H4 (cell line): ENCODE data around the gene DLGAP4. TPM values are rescaled to one million over a fixed set of nuclear protein-coding genes. Genes with fewer than 3 reads are reported as not detected.

ENCODE experiments used
- DNase-seq: peaks from one replicate; pipeline ENCODE4 v3.0.0-alpha.2; 2015; ENCODE audit warnings: low spot score
- total RNA-seq: library from RNA; depleted of rRNA; stranded (reverse); fragments of >200 nt; shearing (Covaris generic); gene quantifications from 2 replicates; pipeline ENCODE4 v1.2.3, GENCODE V29; 2014

Gene DLGAP4
- total RNA-seq, 1 experiment from 2014 or later: 10.2 TPM

DNA sequence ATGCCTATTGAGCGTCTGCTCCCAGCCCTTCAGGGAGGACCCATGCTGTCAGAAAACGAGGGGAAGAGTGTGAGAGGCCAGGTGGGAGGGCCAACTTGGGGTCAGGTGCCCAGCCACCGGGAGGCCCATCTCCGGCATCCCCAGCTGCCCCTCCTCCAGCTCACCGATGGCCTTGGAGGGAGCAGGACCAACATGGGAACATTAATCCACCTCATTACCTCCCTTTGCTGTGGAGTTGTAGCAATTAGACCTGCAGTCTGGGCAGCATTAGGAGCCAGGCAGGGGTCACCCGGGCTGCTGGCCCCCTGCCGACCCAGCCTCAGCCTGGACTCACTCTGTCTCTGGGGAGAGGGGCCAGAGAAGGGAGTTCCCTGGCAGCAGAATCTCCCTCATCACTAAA lies 25.1 kb downstream of the DLGAP4 start:
- DNase-seq: no peak

DNA sequence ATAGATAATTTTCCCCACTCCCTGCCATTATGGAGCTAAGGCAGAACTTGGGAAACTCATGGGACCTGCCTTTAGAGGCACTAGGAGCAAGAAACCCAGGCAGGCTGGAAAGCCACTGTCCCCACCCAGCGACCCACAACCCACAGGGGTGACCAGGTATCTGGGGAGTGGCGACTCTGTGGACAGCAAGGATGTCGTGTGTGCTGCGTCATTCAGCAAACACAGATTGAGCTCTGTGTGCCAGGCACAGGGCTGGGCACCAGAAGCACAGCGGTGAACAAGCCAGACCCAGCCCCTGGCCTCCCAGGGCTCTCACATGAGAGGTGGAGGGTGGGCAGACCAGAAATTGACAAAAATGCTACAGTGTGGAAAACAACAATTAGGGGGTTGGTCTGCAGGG lies 27.7 kb downstream of the DLGAP4 start:
- no peak for DNase-seq

GRCh38 chr20:36334281-36335205 lies 28.4 kb downstream of the DLGAP4 start:
- DNase-seq: no peak

DNA sequence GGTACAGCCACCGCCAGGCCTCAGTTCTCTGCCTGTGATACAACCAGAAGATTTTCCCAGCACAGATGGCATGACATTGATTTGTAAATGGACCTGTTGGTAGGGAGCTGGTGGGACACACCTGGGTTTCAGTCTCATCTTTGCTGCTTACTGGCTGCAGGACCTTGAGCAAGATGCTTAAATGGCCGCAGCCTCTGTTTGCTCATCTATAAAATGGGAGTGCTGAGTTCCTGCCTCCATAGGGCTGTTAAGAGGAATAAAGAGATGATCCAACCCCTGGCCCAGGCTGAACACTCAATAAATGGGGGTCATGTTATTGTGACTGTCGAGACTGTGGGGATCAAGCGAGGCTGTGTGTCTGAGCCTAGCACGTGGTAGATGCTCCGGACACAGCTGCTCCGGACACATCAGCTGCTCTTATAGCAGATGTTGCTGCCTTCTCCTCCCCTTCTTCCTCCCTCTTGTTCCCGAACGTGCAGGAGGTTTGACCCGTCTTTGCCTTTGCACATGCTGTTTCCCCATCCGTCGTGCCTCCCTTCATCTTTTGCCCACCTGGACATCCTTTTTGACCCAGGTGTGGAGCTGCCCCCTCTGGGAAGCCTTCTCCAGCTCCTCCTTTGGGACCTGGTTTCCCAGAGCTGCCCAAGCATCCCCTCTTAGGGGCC lies 29.2 kb downstream of the DLGAP4 start:
- DNase-seq: no peak

GRCh38 chr20:36336204-36336603 lies 30.1 kb downstream of the DLGAP4 start:
- no peak for DNase-seq

DNA sequence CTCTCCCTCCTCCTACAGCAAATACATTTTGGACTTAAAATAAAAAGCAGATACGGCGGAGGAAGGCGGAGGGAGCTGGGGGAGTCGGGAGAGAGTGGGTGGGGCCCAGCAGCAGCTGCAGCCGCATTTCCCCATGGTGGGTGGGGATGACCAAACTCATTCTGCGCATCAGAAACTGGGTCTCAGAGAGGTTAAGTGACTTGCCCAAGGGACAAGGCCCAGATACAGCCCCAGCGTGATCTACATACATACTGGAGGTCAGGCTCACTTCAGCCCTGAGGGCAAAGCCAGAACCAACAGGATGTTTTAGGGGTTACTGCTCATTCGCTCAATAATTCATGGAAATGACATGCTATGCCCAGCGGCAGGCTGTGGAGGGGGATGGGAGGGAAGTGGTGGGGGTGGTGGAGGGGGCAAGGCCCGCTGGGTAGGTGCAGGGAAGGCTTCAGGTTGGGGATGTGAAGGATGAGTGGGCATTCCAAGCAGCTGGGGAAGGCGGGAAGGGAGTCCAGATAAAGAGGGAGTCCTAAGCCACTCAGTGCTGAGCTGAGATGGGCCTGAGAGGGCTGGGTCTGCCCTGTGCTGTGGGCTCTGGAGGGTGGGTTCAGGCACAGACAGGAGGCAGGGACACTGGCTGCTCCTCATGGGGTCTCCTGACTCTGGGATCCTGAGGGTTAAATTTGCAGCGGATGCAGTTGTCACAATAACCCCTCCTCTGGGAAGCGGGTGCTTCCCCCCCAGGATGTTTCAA lies 31.0 kb downstream of the DLGAP4 start:
- DNase-seq: no peak

DNA sequence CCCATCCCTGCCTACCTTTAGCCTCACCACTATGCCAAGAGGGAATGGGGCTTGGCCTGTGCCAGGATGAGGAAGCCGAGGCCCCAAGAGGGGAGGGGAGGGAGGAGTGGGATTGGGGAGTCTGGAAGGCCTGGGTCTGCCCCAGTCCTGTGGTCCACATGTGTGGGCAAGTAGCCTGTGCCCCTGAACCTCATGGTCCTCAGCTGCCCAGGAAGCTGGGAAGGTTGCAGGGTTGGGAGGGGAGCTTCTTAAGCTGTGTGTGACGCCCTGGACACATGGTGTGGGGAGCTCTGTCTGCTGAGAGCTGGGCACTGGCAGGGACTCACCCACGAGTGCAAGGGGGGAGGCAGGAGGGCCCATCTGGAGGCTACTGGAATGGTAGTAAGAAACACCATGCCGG lies 31.7 kb downstream of the DLGAP4 start:
- no peak for DNase-seq

DNA sequence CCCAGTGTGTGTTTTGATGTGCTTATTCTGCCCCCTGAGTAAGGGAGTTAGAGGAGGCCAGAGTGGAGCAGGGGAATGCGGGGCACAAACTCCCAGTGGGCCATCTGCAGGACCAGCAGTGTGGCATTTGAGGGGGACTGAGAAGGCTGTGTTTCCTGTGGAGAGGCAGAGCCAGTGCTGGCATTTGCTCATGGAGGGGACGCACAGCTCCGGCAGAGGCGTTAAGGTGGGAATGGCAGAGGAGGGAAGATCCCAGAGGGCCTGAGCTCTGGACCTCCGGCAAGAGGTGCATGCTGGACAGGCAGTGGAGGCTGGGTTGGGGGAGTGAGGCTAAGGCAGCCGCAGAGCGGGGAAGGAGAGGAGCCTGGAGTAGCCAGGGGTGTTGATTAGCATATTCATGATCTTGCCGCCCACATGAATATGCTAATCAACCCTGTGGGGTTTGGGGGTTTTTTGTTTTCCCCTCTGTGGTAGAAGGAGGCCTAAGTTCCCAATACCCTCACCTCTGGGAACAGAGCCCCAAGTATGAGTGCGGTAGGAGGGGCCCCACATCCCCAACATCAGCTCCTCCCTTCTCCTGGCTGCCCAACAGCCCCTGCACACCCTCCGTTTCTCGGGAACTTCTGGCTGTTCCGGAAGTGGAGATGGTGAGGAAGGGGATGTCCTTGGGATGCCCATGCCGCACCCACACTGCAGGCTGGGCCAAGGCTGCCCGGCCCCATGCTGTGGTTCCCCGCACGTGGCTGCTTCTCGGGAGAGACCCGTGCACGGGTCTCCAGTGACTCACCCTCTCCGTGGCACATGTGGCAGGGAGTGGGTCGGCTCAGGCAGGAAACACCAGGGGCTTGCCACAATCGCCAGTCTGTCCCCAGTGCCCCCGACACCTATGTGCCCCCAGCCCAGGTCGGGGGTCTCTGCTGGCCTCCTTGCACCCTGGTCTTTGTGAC lies 33.8 kb downstream of the DLGAP4 start:
- DNase-seq: no peak

DNA sequence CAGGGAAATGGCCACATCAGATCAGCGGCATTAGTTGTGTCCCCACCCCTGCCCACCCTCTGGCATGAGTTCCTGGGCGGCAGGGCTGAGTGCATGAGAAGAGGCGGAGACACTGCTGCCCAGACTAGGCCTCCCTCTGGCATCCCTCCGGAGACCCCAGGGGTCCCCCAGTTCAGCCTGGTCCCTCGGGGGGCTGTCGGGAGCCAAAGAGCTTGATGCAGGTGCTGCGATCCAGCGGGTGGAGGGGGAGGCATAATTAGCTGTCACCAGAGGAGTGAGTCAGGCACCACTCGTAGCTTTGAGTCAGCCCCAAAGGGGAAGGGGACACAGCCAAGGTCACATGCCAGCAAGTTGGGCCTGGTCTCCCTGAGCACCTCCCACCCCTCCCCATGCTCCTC lies 34.5 kb downstream of the DLGAP4 start:
- no peak for DNase-seq

DNA sequence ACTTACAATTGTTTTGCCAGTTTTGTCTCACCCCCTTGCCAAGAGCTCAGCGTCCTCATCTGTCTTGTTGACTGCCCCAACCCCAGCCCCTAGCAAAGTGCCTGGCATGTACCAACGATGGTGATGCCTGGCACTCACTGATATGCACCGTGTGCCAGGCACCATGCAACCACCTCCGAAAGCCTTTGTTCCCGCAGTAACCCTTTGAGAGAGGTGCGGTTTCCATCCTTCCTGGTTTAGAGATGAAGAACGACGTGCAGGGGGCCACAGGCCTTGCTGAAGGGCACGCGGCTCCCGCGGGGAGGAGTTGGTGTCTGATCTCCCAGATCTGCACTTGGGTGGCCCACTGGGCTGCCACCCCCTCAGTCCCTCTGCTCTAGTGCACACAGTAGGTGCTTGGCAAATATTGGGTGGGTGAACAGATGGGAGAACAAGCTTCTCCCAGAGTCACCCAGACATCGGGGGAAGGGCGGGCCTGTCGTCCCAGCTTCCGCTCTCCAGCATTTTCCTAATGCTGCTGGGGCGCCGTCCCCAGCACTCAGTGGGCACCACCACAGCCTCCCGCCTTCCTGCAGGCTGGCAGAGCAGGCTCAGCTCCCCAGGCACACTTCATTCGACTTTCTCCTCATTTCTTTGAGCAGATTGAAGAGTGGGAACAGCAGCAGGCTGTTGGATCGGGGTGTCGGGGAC lies 35.3 kb downstream of the DLGAP4 start:
- no peak for DNase-seq

DNA sequence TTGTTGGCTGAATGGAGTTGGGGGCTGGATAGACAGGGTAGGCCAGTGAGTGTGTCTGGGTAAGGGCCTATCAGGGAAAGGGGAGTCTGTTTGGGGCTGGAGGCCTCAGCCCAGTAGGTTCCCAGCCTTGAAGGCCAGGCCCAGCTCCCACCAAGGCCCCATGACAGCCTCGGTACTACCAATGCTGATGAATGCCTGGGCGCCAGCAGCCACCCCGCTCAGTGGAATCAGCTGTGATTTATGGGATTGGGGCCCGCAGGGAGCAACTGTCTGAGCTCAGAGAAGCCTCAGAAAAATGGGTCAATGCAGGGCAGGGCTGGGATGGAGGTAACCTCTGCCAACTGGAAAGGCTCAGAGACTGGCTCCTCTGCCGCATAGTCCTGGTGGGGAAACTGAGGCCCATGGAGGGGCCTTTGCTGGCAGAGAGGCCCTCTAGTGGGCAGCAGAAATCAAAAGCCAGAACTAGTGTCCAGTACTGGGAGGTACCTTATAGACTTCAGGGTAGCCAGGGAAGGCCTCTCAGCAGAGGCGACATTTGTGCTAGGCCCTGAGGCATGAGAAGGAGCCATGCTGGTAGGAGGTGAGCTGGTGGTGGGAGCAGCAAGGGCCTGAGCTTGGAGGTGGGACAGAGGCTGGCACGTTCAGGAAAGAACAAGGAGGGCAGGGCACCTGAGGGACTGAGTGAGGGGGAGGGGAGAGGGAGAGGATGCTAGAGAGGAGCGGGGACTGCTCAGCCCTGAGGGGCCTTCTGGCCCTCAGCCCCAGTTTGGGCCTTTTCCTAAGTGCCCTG lies 36.4 kb downstream of the DLGAP4 start:
- DNase-seq: no peak

- no peak for DNase-seq
These were observed 37.5 kb downstream of the DLGAP4 start for GRCh38 chr20:36343641-36344040.

DNA sequence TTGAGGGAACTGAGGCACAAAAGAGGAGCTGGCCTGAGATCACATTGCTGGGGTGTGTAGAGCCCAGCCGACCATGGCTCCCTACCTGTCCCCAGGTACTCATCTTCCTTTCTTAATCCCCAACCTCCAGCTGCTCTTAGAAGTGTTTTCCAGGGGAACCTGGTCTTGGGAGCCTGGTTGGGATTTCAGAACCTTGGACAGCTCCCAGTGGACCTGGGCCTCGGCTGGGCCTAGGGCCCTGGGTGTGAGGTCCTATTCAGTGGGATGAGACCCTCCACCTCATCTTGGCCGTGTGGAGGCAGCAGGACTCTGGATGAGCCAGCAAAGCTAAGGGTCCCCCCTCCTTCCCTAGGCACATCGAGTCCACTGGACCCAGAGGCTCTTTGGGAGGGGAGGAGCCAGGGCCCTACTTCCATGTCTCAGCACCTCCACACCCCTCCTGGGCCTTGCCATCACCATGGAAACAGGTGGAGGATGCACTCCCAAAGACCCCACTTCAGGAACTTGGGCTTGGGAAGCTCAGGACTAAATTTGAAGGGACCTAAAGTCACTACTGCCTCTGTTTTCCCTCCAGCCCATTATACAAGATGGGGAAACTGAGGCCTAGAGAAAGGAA lies 38.5 kb downstream of the DLGAP4 start:
- DNase-seq: no peak

DNA sequence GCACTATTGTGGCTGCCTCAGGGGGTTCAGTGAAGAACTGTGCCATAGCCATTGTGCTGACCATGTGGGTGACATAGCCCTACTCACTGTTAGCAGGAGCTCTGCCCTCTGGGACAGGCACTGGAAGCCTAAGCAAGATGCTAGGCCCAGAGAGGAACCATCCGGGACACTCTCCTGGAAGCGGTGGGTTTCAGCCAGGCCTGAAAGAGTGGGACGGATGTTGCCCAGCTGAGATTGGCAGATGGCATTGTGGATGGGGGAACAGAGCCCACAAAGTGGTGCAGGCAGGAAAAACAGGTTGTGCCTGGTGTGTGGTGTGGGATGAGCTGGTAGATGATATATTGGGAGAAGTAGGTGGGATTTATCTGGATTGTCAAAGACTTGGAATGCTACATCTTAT lies 40.1 kb downstream of the DLGAP4 start:
- no peak for DNase-seq

DNA sequence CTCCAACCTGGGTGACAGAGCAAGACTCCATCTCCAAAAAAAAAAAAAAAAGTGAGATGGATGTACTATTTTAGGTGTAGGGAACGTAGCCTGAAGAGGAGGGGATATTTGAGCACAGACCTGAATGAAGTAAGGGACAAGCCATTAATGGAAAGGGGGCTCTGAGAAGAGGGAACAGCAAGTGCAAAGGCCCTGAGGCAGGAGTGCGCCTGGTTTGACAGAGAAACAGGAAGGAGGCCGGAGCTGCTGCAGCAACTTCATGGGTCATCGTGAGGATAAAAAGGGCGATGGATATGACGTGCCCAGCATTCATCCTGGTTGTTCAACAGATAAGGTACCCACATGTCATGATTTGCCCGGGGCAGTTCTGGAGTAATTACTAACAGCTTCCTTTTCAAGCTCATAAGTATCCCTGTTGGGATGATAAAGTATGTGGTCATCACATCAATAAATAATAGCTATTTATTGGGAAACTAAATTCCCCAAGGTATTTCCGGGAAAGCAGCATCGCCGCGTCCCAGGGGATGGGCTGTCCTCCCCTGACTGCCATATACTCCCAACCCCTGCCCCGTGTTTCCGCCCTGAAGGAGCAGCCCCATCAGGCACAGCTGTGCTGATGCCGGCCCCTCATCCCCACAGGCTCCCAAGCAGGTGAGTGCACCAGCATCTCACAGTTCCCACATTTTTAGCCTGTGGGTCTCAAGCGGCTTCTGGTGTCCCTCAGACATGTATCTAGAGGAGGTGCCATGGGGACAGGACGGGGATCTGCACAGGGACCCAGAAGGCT lies 43.4 kb downstream of the DLGAP4 start:
- no peak for DNase-seq

GRCh38 chr20:36350439-36350838 lies 44.3 kb downstream of the DLGAP4 start:
- no peak for DNase-seq

DNA sequence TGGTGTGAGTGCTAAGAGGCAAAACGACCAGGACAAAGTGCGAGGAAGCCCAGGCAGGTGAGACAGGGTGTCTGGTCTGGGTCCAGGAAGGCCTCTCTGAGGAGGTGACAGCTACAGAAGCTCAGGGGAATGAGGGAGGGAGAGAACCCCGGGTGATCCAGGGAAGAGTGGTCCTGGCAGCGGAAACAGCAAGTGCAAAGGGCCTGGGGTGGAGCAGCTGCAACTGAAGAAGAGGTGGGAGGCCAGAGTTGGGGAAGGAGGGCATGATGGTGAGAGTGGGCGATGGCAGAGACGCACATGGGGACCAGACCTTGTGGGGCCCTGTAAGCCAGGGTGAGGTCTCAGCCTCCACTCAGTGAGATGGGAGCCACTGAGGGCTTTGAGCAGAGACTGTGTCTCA lies 45.8 kb downstream of the DLGAP4 start:
- no peak for DNase-seq

DNA sequence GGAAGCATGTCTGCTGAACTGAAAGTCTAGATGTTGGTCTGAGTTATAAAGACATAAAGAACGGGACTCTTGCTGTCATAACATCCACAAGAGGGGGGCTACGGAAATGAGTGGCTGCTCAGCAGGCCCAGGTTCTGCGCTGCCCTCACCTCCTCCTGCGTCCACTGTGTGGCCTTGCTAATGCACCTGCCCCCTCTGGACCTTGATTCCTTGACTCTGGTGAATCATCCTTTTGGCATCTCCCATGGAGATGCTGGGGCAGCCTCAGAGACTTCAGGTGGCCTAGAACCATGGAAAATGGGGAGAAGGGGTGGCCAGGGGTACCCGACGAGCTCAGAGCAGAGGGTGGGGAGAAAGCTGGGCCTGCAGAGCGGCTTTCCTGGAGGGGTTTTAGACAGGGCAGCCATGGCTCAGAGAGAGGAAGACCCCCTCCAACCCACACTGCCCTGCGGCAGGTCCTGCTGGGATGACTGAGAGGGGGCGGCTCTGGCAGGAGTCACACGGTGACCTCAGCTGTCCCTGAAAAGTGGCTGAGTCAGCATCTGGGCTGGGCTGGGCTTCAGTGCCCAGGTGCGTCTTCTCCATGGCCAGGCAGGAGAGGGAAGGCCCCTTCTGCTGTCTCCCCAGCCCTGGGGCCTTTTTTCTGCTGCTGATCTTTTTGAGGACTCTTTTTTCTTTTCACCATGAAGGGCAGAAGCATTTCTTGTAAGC lies 46.9 kb downstream of the DLGAP4 start:
- no peak for DNase-seq
